ENCODE measurements around the gene MFAP5.

DNA sequence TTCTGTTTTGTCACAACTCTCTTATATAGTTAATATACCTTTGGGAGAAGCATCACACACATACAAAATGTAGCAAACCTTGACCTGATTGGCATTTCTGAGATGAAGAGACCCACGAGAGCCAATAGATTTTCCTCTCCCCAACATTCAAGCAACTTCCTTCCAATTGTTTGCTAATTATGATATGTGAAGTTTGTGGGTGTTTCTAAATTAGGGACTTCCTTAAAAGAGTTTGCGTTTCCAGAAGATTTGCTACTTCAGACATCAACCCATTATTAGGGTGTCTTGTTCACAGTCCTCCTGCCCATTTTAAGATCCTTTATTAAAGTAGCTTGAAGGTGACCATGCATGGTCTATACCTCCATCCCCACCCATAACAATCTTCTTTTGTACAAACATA lies 59.3 kb downstream of the MFAP5 start:
- TF ChIP-seq RARB (CRISPR knock-in tag; IDR thresholded peaks at IDR 0.05) (no peak), ARNTL (CRISPR knock-in tag; IDR thresholded peaks at IDR 0.05; ENCODE audit: borderline replicate concordance, low read depth) (no peak), SNAI2 (CRISPR knock-in tag; IDR thresholded peaks at IDR 0.05) (no peak), OSR1 (CRISPR knock-in tag; IDR thresholded peaks at IDR 0.05) (no peak)
- TF ChIP-seq, protein P1, sequence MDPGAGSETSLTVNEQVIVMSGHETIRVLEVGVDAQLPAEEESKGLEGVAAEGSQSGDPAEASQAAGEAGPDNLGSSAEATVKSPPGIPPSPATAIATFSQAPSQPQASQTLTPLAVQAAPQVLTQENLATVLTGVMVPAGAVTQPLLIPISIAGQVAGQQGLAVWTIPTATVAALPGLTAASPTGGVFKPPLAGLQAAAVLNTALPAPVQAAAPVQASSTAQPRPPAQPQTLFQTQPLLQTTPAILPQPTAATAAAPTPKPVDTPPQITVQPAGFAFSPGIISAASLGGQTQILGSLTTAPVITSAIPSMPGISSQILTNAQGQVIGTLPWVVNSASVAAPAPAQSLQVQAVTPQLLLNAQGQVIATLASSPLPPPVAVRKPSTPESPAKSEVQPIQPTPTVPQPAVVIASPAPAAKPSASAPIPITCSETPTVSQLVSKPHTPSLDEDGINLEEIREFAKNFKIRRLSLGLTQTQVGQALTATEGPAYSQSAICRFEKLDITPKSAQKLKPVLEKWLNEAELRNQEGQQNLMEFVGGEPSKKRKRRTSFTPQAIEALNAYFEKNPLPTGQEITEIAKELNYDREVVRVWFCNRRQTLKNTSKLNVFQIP (CRISPR knock-in tag; IDR thresholded peaks at IDR 0.05; ENCODE audit: borderline replicate concordance, low read depth): no peak
- TF ChIP-seq, protein P2, sequence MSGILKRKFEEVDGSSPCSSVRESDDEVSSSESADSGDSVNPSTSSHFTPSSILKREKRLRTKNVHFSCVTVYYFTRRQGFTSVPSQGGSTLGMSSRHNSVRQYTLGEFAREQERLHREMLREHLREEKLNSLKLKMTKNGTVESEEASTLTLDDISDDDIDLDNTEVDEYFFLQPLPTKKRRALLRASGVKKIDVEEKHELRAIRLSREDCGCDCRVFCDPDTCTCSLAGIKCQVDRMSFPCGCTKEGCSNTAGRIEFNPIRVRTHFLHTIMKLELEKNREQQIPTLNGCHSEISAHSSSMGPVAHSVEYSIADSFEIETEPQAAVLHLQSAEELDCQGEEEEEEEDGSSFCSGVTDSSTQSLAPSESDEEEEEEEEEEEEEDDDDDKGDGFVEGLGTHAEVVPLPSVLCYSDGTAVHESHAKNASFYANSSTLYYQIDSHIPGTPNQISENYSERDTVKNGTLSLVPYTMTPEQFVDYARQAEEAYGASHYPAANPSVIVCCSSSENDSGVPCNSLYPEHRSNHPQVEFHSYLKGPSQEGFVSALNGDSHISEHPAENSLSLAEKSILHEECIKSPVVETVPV (CRISPR knock-in tag; IDR thresholded peaks at IDR 0.05): no peak
- TF ChIP-seq, protein P3, sequence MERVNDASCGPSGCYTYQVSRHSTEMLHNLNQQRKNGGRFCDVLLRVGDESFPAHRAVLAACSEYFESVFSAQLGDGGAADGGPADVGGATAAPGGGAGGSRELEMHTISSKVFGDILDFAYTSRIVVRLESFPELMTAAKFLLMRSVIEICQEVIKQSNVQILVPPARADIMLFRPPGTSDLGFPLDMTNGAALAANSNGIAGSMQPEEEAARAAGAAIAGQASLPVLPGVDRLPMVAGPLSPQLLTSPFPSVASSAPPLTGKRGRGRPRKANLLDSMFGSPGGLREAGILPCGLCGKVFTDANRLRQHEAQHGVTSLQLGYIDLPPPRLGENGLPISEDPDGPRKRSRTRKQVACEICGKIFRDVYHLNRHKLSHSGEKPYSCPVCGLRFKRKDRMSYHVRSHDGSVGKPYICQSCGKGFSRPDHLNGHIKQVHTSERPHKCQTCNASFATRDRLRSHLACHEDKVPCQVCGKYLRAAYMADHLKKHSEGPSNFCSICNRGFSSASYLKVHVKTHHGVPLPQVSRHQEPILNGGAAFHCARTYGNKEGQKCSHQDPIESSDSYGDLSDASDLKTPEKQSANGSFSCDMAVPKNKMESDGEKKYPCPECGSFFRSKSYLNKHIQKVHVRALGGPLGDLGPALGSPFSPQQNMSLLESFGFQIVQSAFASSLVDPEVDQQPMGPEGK (CRISPR knock-in tag; IDR thresholded peaks at IDR 0.05; ENCODE audit: borderline replicate concordance): no peak

Measured in SK-N-SH treated with all-trans-retinoic acid at 6 μM for 48 hours (cell line).